SU-DHL-6 (cell line): ENCODE data around the gene DCC.

Experiments used
- H2AFZ ChIP-seq: fragments of 200-600 bp; sonication (generic); 2 replicates; pipeline ENCODE4 v1.6.1; 2014; ENCODE audit warnings: low read depth, mild to moderate bottlenecking, moderate library complexity, mixed read lengths, antibody characterized with exemption, low read length; ENCODE audit not compliant: severe bottlenecking
- H3F3A ChIP-seq: fragments of 200-600 bp; shearing (Covaris generic); 2 replicates; pipeline ENCODE4 v1.6.0; 2016; ENCODE audit warnings: antibody characterized with exemption, mild to moderate bottlenecking; ENCODE audit not compliant: insufficient read depth
- H3K27ac ChIP-seq: fragments of 200-600 bp; sonication (generic); 2 replicates; pipeline ENCODE4 v1.5.1; 2016; ENCODE audit warnings: low read depth, mild to moderate bottlenecking, low read length, moderate library complexity, mixed read lengths
- H3K27me3 ChIP-seq: fragments of 200-600 bp; sonication (generic), shearing (Covaris generic); 2 replicates; pipeline ENCODE4 v1.6.0; 2014; ENCODE audit warnings: mild to moderate bottlenecking, low read length
- H3K36me3 ChIP-seq: fragments of 200-600 bp; sonication (generic); 2 replicates; pipeline ENCODE4 v1.6.1; 2014; ENCODE audit warnings: mild to moderate bottlenecking, low read length, mixed read lengths
- H3K4me2 ChIP-seq: fragments of 300-600, 200-600 bp; shearing (Covaris generic), sonication (generic); 2 replicates; pipeline ENCODE4 v1.6.0; 2014; ENCODE audit warnings: low read length, low read depth, mild to moderate bottlenecking; ENCODE audit not compliant: poor library complexity, severe bottlenecking
- H3K4me3 ChIP-seq: fragments of 200-600 bp; sonication (generic); 2 replicates; pipeline ENCODE4 v1.5.1; 2014; ENCODE audit warnings: antibody characterized with exemption, low read length, mild to moderate bottlenecking, mixed read lengths; ENCODE audit not compliant: insufficient read depth, poor library complexity, severe bottlenecking
- H3K79me2 ChIP-seq: fragments of 200-600 bp; sonication (generic); 2 replicates; pipeline ENCODE4 v1.6.1; 2014; ENCODE audit warnings: mild to moderate bottlenecking, low read length, moderate library complexity; ENCODE audit not compliant: insufficient read depth
- H3K9ac ChIP-seq: fragments of 200-600 bp; sonication (generic); 2 replicates; pipeline ENCODE4 v1.7.0; 2014; ENCODE audit warnings: mild to moderate bottlenecking, low read length
- H3K9me2 ChIP-seq: fragments of 200-600 bp; sonication (generic); replicated peaks from 2 replicates; pipeline ENCODE4 v1.6.1; 2014; ENCODE audit warnings: low read length; ENCODE audit not compliant: insufficient read depth
- H3K9me3 ChIP-seq: fragments of 200-600 bp; sonication (generic); 2 replicates; pipeline ENCODE4 v1.6.1; 2014; ENCODE audit warnings: low read length, mixed read lengths; ENCODE audit not compliant: insufficient read depth
- H4K20me1 ChIP-seq: fragments of 200-600 bp; sonication (generic); 2 replicates; pipeline ENCODE4 v1.6.1; 2014; ENCODE audit warnings: low read depth, mild to moderate bottlenecking, antibody characterized with exemption, low read length, moderate library complexity, mixed read lengths
- EZH2phosphoT487 ChIP-seq: fragments of 200-600 bp; sonication (generic), shearing (Covaris generic); conservative IDR thresholded peaks from 2 replicates; pipeline ENCODE4 v1.6.1; 2018; ENCODE audit warnings: mild to moderate bottlenecking, antibody characterized with exemption, low read length, moderate library complexity, mixed read lengths
- TF ChIP-seq, protein P1 (sequence below): fragments of 200-600 bp; sonication (generic); IDR thresholded peaks from one replicate; pipeline ENCODE4 v1.5.1; 2017; ENCODE audit warnings: antibody characterized with exemption, mild to moderate bottlenecking, low read length, moderate library complexity; ENCODE audit not compliant: insufficient read depth, poor library complexity, severe bottlenecking

DCC gene

DNA sequence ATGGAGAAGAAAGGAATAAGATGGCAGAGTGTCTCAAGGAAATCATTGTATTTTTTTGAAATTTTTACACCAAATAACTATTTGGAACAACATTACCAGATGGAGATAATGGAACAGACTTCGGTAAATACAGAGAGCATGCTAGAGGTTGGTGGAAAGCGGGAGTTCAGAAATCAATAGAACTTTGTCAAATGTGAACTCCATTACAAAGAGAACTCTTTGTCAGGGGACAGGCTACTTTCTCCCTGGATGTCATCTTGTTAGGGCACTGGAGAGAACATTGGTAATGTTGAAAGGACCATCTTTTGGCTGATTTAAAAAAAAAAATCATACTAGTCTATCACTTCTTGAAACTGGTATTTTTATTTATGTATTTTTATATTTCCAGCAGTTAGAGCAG lies 30.8 kb downstream of the DCC start:
- no peak overlapping the region for H3K9ac ChIP-seq
- no peaks in the 10 kb centered on the region for H3K36me3 ChIP-seq
- H3K27me3 ChIP-seq = no peaks in the 10 kb centered on the region
- H3K9me2 ChIP-seq = no peaks in the 10 kb centered on the region
- H3K27ac ChIP-seq = no peak overlapping the region
- no peak overlapping the region for H3K4me3 ChIP-seq
- TF ChIP-seq, protein P1, sequence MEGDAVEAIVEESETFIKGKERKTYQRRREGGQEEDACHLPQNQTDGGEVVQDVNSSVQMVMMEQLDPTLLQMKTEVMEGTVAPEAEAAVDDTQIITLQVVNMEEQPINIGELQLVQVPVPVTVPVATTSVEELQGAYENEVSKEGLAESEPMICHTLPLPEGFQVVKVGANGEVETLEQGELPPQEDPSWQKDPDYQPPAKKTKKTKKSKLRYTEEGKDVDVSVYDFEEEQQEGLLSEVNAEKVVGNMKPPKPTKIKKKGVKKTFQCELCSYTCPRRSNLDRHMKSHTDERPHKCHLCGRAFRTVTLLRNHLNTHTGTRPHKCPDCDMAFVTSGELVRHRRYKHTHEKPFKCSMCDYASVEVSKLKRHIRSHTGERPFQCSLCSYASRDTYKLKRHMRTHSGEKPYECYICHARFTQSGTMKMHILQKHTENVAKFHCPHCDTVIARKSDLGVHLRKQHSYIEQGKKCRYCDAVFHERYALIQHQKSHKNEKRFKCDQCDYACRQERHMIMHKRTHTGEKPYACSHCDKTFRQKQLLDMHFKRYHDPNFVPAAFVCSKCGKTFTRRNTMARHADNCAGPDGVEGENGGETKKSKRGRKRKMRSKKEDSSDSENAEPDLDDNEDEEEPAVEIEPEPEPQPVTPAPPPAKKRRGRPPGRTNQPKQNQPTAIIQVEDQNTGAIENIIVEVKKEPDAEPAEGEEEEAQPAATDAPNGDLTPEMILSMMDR = no peak
- TF ChIP-seq EZH2phosphoT487 = no peak
- H2AFZ ChIP-seq = no peak overlapping the region
- H3K79me2 ChIP-seq = no peaks in the 10 kb centered on the region
- no peaks in the 10 kb centered on the region for H3K9me3 ChIP-seq
- H3K4me2 ChIP-seq = no peak overlapping the region
- H3F3A ChIP-seq = no peaks in the 10 kb centered on the region
- no peaks in the 10 kb centered on the region for H4K20me1 ChIP-seq

DNA sequence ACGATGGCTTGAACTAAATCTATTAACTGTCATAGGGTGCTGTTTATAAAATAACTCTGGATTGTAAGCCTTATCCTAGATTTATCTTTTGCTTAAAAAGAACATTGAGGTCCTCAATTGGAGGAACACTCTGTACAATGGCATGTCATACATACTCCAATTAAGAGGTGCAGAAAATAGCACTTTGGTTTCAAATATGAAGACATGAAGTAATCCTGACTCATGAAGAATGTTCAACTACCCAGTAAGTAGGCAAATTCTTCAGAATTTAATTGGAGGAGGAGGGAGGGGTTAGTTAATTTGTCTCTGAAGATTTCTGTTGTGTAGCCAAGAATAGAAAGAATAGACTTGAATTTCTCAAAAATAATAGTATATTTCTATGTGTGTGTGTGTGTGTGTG lies 36.1 kb downstream of the DCC start:
- Histone ChIP-seq H3K4me2 (no peak overlapping the region), H3K36me3 (no peaks in the 10 kb centered on the region), H4K20me1 (no peaks in the 10 kb centered on the region), H3K4me3 (no peak overlapping the region), H2AFZ (no peak overlapping the region), H3K9ac (no peak overlapping the region), H3F3A (no peaks in the 10 kb centered on the region), H3K79me2 (no peaks in the 10 kb centered on the region), H3K9me3 (no peaks in the 10 kb centered on the region), H3K9me2 (no peaks in the 10 kb centered on the region), H3K27me3 (no peaks in the 10 kb centered on the region), H3K27ac (no peak overlapping the region)
- TF ChIP-seq EZH2phosphoT487 = no peak

DNA sequence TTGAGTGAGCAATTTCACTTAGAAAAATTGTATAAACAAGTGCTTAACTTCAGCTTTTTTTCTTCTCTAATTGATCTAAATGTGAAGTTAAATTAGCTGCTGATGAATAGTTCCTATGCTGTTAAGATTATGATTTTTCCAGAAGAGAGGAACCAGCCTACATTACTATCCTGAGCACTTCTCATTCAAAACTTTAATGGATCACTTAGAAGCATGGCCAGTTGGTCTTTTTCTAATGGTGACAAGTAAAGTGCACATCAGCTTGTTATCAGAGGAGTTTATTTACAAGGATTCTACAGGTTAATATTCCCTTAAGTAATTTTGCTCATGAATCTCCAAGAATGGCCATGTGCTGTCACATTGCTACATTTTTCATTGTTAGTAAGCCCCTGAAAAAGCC lies 37.1 kb downstream of the DCC start:
- H3F3A ChIP-seq = no peaks in the 10 kb centered on the region
- TF ChIP-seq, protein P1 = no peak
- no peak for TF ChIP-seq EZH2phosphoT487
- H3K9me3 ChIP-seq = no peaks in the 10 kb centered on the region
- H3K9ac ChIP-seq = no peak overlapping the region
- no peak overlapping the region for H3K27ac ChIP-seq
- H4K20me1 ChIP-seq = no peaks in the 10 kb centered on the region
- H2AFZ ChIP-seq = no peak overlapping the region
- H3K36me3 ChIP-seq = no peaks in the 10 kb centered on the region
- no peak overlapping the region for H3K4me3 ChIP-seq
- H3K79me2 ChIP-seq = no peaks in the 10 kb centered on the region
- no peak overlapping the region for H3K4me2 ChIP-seq
- no peaks in the 10 kb centered on the region for H3K9me2 ChIP-seq
- H3K27me3 ChIP-seq = no peaks in the 10 kb centered on the region

DNA sequence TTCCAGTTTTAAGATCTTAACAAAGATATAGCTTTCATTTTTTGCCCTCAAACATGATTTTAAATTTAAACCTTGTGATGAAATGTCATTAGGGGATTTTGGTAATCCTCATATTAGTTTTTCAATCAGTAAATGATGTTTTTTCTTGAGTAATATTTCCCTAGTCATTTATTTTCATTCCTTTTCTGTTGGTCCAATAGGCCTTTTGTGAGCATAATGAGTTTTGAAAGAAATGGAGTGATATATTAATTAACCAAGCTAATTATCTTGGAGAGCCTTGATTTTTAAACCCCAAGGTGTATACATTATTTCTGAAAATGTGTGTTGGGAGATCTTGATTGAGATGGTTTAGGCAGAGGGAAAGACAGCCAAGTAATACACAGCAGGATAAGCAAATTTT lies 46.3 kb downstream of the DCC start:
- Histone ChIP-seq H4K20me1 (no peaks in the 10 kb centered on the region), H3K79me2 (no peaks in the 10 kb centered on the region), H3K27ac (no peak overlapping the region), H3K27me3 (no peaks in the 10 kb centered on the region), H2AFZ (no peak overlapping the region), H3K9me2 (no peaks in the 10 kb centered on the region), H3K9me3 (no peaks in the 10 kb centered on the region), H3K36me3 (no peaks in the 10 kb centered on the region), H3K4me3 (no peak overlapping the region), H3K4me2 (no peak overlapping the region), H3F3A (no peaks in the 10 kb centered on the region), H3K9ac (no peak overlapping the region)
- TF ChIP-seq EZH2phosphoT487 = no peak
- TF ChIP-seq, protein P1 = no peak
